Muscle of leg (tissue), 11 donors: ENCODE data around the gene TXNRD2. TPM values are rescaled to one million over a fixed set of nuclear protein-coding genes. Genes with fewer than 3 reads are reported as not detected.

Source experiments
- DNase-seq: peaks from one replicate; pipeline ENCODE4 v3.0.0; 2013
- H3K27ac ChIP-seq: one replicate; pipeline ENCODE4 v1.5.1; 2013; ENCODE audit warnings: mild to moderate bottlenecking, low read length, control low read depth
- H3K27me3 ChIP-seq: one replicate; pipeline ENCODE4 v1.6.1; 2013; ENCODE audit warnings: low read length; ENCODE audit not compliant: control insufficient read depth, insufficient read depth
- H3K36me3 ChIP-seq: one replicate; pipeline ENCODE4 v1.6.1; 2013; ENCODE audit warnings: low read length; ENCODE audit not compliant: control insufficient read depth, insufficient read depth
- H3K4me1 ChIP-seq: one replicate; pipeline ENCODE4 v1.6.1; 2013; ENCODE audit warnings: low read length; ENCODE audit not compliant: control insufficient read depth, insufficient read depth
- H3K4me3 ChIP-seq: one replicate; pipeline ENCODE4 v1.5.1; 2013; ENCODE audit warnings: low read length, control low read depth
- H3K9me3 ChIP-seq: replicated peaks from 2 replicates; pipeline ENCODE4 v1.6.1; 2013; ENCODE audit warnings: low read depth, low read length; ENCODE audit not compliant: control insufficient read depth
- WGBS: methylation state at CpG from one replicate; pipeline ENCODE4 v1.1.5; 2013; ENCODE audit warnings: missing lambda C conversion rate; ENCODE audit not compliant: insufficient coverage; 5-methylcytosine and 5-hydroxymethylcytosine counted together
- polyA plus RNA-seq, 8 donors: library from polyadenylated mRNA; unstranded; fragments of 120-200 nt; gene quantifications; one replicate each; pipeline versions ENCODE4 v1.2.1 to v1.2.3, GENCODE V29; 2013; ENCODE audit warnings: inconsistent platforms in 1 of 8, low replicate concordance in 1 of 8; ENCODE audit not compliant: insufficient read length in 8 of 8, insufficient read depth in 1 of 8
- total RNA-seq: library from RNA; stranded (reverse); fragments of 120-200 nt; gene quantifications from one replicate; pipeline ENCODE4 v1.2.4, GENCODE V29; 2013

TXNRD2 gene
- total and polyA plus RNA-seq, 9 donors: 14.1 to 21.5 (median 17.9) TPM

- no peaks in the 10 kb centered on the region for H3K4me1 ChIP-seq
- H3K4me3 ChIP-seq: no peak overlapping the region
- no peak overlapping the region for H3K27ac ChIP-seq
- WGBS: no CpG with 5 or more reads among the region's 6 CpGs
- no peaks in the 10 kb centered on the region for H3K36me3 ChIP-seq
- no peaks in the 10 kb centered on the region for H3K9me3 ChIP-seq
- H3K27me3 ChIP-seq: no peaks in the 10 kb centered on the region
- no peak for DNase-seq
Observed at GRCh38 chr22:19831016-19831415, 110.6 kb downstream of the TXNRD2 start.

GRCh38 chr22:19828035-19828401, 113.6 kb downstream of the TXNRD2 start:
- DNase-seq: no peak
- H3K27ac ChIP-seq: no peak overlapping the region
- WGBS: no CpG with 5 or more reads among the region's 2 CpGs
- H3K9me3 ChIP-seq: no peaks in the 10 kb centered on the region
- H3K36me3 ChIP-seq: no peaks in the 10 kb centered on the region
- no peaks in the 10 kb centered on the region for H3K4me1 ChIP-seq
- no peaks in the 10 kb centered on the region for H3K27me3 ChIP-seq
- H3K4me3 ChIP-seq: no peak overlapping the region

GRCh38 chr22:19827341-19828034, 114.1 kb downstream of the TXNRD2 start:
- H3K27ac ChIP-seq: no peak overlapping the region
- DNase-seq: no peak
- no CpG with 5 or more reads among the region's 10 CpGs for WGBS

GRCh38 chr22:19826619-19826950, 115.0 kb downstream of the TXNRD2 start:
- DNase-seq: no peak

More at GRCh38 chr22:19827341-19828034, 114.1 kb downstream of the TXNRD2 start:
- Histone ChIP-seq H3K4me3 (no peak overlapping the region), H3K9me3 (no peaks in the 10 kb centered on the region), H3K27me3 (no peaks in the 10 kb centered on the region), H3K36me3 (no peaks in the 10 kb centered on the region), H3K4me1 (no peaks in the 10 kb centered on the region)

GRCh38 chr22:19825904-19826618, 115.6 kb downstream of the TXNRD2 start:
- DNase-seq: no peak
- no peak overlapping the region for H3K27ac ChIP-seq
- no peaks in the 10 kb centered on the region for H3K4me1 ChIP-seq
- no peaks in the 10 kb centered on the region for H3K9me3 ChIP-seq
- no peaks in the 10 kb centered on the region for H3K27me3 ChIP-seq
- H3K4me3 ChIP-seq: no peak overlapping the region
- 79% methylated on average over 4 of the region's 7 CpGs for WGBS
- no peaks in the 10 kb centered on the region for H3K36me3 ChIP-seq

More at GRCh38 chr22:19826619-19826950, 115.0 kb downstream of the TXNRD2 start:
- no peaks in the 10 kb centered on the region for H3K9me3 ChIP-seq
- no peaks in the 10 kb centered on the region for H3K27me3 ChIP-seq
- 20% methylated on average over 1 of the region's 2 CpGs for WGBS
- no peaks in the 10 kb centered on the region for H3K36me3 ChIP-seq
- no peak overlapping the region for H3K4me3 ChIP-seq
- no peak overlapping the region for H3K27ac ChIP-seq
- H3K4me1 ChIP-seq: no peaks in the 10 kb centered on the region

Other genes with a start within 250 kb of the TXNRD2 start
- gene SEPTIN5, start 227.3 kb downstream of the TXNRD2 start, total RNA-seq: 67.6 TPM
- 100 to 1,000 TPM in 6 of 8 donors, 10 to 100 TPM in 2; 91.3 to 122 (median 106) TPM for gene SEPTIN5, start 227.3 kb downstream of the TXNRD2 start, polyA plus RNA-seq
- 13.7 TPM for gene GP1BB, start 218.3 kb downstream of the TXNRD2 start, total RNA-seq
- 10 to 100 TPM in 4 of 8 donors, 1 to 10 TPM in 4; 7.9 to 25.2 (median 10.9) TPM for gene GP1BB, start 218.3 kb downstream of the TXNRD2 start, polyA plus RNA-seq
- gene TBX1, start 181.0 kb downstream of the TXNRD2 start, total RNA-seq: 7.2 TPM
- 10 to 100 TPM in 6 of 8 donors, 1 to 10 TPM in 2; 8.7 to 50.3 (median 18.0) TPM for gene TBX1, start 181.0 kb downstream of the TXNRD2 start, polyA plus RNA-seq
- gene GNB1L, start 86.9 kb downstream of the TXNRD2 start, total RNA-seq: 4.6 TPM
- 1 to 10 TPM; 3.0 to 6.9 (median 4.5) TPM for gene GNB1L, start 86.9 kb downstream of the TXNRD2 start, polyA plus RNA-seq
- gene RTL10, start 86.9 kb downstream of the TXNRD2 start, total RNA-seq: 12.7 TPM
- gene RTL10, start 86.9 kb downstream of the TXNRD2 start, polyA plus RNA-seq: 10 to 100 TPM; 10.8 to 15.8 (median 12.6) TPM
- gene COMT, start within 50 bp of the TXNRD2 start, total RNA-seq: 61.9 TPM
- 100 to 1,000 TPM in 1 of 8 donors, 10 to 100 TPM in 7; 77.1 to 104 (median 81.6) TPM for gene COMT, start within 50 bp of the TXNRD2 start, polyA plus RNA-seq
- gene ARVCF, start 75.0 kb upstream of the TXNRD2 start, total RNA-seq: 62.5 TPM
- 100 to 1,000 TPM in 2 of 8 donors, 10 to 100 TPM in 6; 55.5 to 117 (median 88.9) TPM for gene ARVCF, start 75.0 kb upstream of the TXNRD2 start, polyA plus RNA-seq
- 10.9 TPM for gene TANGO2, start 79.3 kb upstream of the TXNRD2 start, total RNA-seq
- 10 to 100 TPM in 3 of 8 donors, 1 to 10 TPM in 5; 7.7 to 11.6 (median 9.0) TPM for gene TANGO2, start 79.3 kb upstream of the TXNRD2 start, polyA plus RNA-seq
- 27.1 TPM for gene DGCR8, start 138.4 kb upstream of the TXNRD2 start, total RNA-seq
- gene DGCR8, start 138.4 kb upstream of the TXNRD2 start, polyA plus RNA-seq: 10 to 100 TPM; 31.7 to 48.7 (median 39.6) TPM
- 129 TPM for gene RANBP1, start 174.3 kb upstream of the TXNRD2 start, total RNA-seq
- 100 to 1,000 TPM; 106 to 127 (median 115) TPM for gene RANBP1, start 174.3 kb upstream of the TXNRD2 start, polyA plus RNA-seq
- gene TRMT2A, start 175.4 kb upstream of the TXNRD2 start, total RNA-seq: 44.2 TPM
- 10 to 100 TPM; 32.2 to 54.6 (median 47.1) TPM for gene TRMT2A, start 175.4 kb upstream of the TXNRD2 start, polyA plus RNA-seq
- 13.7 TPM for gene ZDHHC8, start 190.0 kb upstream of the TXNRD2 start, total RNA-seq
- gene ZDHHC8, start 190.0 kb upstream of the TXNRD2 start, polyA plus RNA-seq: 10 to 100 TPM; 34.8 to 52.8 (median 42.7) TPM
- gene CCDC188, start 209.2 kb upstream of the TXNRD2 start, total RNA-seq: 0.93 TPM
- gene CCDC188, start 209.2 kb upstream of the TXNRD2 start, polyA plus RNA-seq: 1 to 10 TPM in 6 of 8 donors, under 1 TPM in 2; 0.84 to 2.8 (median 1.7) TPM